H1 (cell line): ENCODE data around the gene COX5A. TPM values are rescaled to one million over a fixed set of nuclear protein-coding genes. Genes with fewer than 3 reads are reported as not detected.

Experiments used
- BACH1 ChIP-seq: IDR thresholded peaks from 2 replicates; pipeline ENCODE4 v1.6.1; 2012; ENCODE audit warnings: low read length, improper control_type of control experiment
- GABPA ChIP-seq: IDR thresholded peaks from 2 replicates; pipeline ENCODE4 v1.6.1; 2011; ENCODE audit warnings: mild to moderate bottlenecking, low read length, moderate library complexity, borderline replicate concordance; ENCODE audit not compliant: insufficient read depth
- PHF8 ChIP-seq: fragments of 200-600 bp; sonication (generic); conservative IDR thresholded peaks from 2 replicates; pipeline ENCODE4 v1.7.1; 2012; ENCODE audit warnings: low read depth, mild to moderate bottlenecking, inconsistent platforms, low read length, moderate library complexity
- RFX5 ChIP-seq: IDR thresholded peaks from 2 replicates; pipeline ENCODE4 v1.6.1; 2011; ENCODE audit warnings: low read depth, low read length, improper control_type of control experiment, borderline replicate concordance
- SIN3A ChIP-seq, 2 experiments: IDR thresholded peaks in 1 of 2; conservative IDR thresholded peaks in 1 of 2; 2 replicates each; pipeline ENCODE4 v1.6.1; 2011 to 2012; ENCODE audit warnings: low read length in 2 of 2, improper control_type of control experiment in 1 of 2, low read depth in 1 of 2, mild to moderate bottlenecking in 1 of 2
- SIX5 ChIP-seq: IDR thresholded peaks from 2 replicates; pipeline ENCODE4 v1.6.1; 2011; ENCODE audit warnings: mild to moderate bottlenecking, low read depth, low read length
- polyA plus RNA-seq, 7 experiments: library from polyadenylated mRNA; depleted of rRNA in 3 of 7; stranded (reverse) in 5 of 7; unstranded in 2 of 7; fragments of >200 nt in 5 of 7; fragments of 200-250 nt in 2 of 7; gene quantifications; 1 replicate in 5 of 7; 2 replicates in 1 of 7; 4 replicates in 1 of 7; pipeline versions ENCODE4 v1.2.1 to v1.2.3, GENCODE V29; 2011 to 2013; ENCODE audit warnings: missing spikeins in 2 of 7, mixed read lengths in 2 of 7
- total RNA-seq: library from RNA; stranded (reverse); fragmentation: NEBNext Ultra II Directional; extraction: Animal tissue kit (Norgen Biotek cat#: 25700); gene quantifications from 2 replicates; pipeline ENCODE4 v1.2.1, GENCODE V29; 2021
- TF ChIP-seq, protein P1 (sequence below): fragments of 300-600 bp; sonication (generic); IDR thresholded peaks from 2 replicates; pipeline ENCODE4 v1.7.1; 2012; ENCODE audit warnings: low read length, moderate library complexity, mild to moderate bottlenecking, inconsistent platforms; ENCODE audit not compliant: insufficient replicate concordance
- TF ChIP-seq, protein P2 (sequence below): IDR thresholded peaks from 2 replicates; pipeline ENCODE4 v1.6.1; 2011; ENCODE audit warnings: low read depth, mild to moderate bottlenecking, low read length; ENCODE audit not compliant: insufficient read depth

COX5A gene
- total and polyA plus RNA-seq, 2 of the 8 experiments (the other 6 are each of a cell fraction or from before 2014, with no cell fraction given) = 270 to 367 TPM

DNA sequence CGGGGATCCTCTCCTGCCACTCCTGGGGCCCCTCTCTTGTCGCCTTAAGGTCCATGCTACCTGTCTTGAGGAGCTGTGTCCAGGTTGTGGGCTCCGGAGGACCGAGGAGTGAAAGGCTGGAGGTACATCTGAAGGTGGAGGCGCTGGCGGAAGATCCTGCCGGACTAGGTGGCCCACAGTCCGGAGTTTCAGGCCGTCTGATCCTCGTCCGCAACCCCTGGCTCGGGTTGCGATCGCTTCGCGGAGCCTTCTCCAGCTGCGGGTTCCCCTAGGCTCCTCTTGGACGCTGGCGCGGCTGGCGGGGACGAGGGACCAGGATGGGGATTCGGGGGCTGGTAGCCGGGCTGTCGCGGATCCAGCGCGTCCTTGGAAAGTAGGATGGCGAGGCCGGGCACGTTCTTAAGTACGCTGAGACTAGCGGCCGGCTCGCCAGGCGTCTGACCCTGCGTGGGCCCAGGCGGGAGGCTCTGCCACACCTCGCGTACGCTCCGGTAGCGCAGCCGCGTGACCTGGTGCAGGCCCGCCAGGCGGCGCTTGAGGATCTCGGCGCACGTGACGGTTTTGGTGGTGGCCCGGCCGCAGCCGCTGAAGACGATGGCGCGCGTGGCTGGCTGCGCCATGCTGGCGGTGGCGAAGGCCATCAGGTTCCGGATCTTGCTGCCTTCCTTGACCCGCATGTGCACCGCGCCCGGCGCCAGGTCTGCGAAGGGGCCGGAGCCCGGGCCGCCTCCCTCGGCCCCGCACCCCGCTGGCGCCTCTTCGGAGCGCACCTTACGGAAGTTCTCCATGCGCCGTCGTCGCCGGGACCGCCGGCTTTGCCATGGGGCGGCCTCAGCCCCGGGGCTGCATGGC lies 18.1 kb upstream of the COX5A start (continued):
- TF ChIP-seq, protein P1, sequence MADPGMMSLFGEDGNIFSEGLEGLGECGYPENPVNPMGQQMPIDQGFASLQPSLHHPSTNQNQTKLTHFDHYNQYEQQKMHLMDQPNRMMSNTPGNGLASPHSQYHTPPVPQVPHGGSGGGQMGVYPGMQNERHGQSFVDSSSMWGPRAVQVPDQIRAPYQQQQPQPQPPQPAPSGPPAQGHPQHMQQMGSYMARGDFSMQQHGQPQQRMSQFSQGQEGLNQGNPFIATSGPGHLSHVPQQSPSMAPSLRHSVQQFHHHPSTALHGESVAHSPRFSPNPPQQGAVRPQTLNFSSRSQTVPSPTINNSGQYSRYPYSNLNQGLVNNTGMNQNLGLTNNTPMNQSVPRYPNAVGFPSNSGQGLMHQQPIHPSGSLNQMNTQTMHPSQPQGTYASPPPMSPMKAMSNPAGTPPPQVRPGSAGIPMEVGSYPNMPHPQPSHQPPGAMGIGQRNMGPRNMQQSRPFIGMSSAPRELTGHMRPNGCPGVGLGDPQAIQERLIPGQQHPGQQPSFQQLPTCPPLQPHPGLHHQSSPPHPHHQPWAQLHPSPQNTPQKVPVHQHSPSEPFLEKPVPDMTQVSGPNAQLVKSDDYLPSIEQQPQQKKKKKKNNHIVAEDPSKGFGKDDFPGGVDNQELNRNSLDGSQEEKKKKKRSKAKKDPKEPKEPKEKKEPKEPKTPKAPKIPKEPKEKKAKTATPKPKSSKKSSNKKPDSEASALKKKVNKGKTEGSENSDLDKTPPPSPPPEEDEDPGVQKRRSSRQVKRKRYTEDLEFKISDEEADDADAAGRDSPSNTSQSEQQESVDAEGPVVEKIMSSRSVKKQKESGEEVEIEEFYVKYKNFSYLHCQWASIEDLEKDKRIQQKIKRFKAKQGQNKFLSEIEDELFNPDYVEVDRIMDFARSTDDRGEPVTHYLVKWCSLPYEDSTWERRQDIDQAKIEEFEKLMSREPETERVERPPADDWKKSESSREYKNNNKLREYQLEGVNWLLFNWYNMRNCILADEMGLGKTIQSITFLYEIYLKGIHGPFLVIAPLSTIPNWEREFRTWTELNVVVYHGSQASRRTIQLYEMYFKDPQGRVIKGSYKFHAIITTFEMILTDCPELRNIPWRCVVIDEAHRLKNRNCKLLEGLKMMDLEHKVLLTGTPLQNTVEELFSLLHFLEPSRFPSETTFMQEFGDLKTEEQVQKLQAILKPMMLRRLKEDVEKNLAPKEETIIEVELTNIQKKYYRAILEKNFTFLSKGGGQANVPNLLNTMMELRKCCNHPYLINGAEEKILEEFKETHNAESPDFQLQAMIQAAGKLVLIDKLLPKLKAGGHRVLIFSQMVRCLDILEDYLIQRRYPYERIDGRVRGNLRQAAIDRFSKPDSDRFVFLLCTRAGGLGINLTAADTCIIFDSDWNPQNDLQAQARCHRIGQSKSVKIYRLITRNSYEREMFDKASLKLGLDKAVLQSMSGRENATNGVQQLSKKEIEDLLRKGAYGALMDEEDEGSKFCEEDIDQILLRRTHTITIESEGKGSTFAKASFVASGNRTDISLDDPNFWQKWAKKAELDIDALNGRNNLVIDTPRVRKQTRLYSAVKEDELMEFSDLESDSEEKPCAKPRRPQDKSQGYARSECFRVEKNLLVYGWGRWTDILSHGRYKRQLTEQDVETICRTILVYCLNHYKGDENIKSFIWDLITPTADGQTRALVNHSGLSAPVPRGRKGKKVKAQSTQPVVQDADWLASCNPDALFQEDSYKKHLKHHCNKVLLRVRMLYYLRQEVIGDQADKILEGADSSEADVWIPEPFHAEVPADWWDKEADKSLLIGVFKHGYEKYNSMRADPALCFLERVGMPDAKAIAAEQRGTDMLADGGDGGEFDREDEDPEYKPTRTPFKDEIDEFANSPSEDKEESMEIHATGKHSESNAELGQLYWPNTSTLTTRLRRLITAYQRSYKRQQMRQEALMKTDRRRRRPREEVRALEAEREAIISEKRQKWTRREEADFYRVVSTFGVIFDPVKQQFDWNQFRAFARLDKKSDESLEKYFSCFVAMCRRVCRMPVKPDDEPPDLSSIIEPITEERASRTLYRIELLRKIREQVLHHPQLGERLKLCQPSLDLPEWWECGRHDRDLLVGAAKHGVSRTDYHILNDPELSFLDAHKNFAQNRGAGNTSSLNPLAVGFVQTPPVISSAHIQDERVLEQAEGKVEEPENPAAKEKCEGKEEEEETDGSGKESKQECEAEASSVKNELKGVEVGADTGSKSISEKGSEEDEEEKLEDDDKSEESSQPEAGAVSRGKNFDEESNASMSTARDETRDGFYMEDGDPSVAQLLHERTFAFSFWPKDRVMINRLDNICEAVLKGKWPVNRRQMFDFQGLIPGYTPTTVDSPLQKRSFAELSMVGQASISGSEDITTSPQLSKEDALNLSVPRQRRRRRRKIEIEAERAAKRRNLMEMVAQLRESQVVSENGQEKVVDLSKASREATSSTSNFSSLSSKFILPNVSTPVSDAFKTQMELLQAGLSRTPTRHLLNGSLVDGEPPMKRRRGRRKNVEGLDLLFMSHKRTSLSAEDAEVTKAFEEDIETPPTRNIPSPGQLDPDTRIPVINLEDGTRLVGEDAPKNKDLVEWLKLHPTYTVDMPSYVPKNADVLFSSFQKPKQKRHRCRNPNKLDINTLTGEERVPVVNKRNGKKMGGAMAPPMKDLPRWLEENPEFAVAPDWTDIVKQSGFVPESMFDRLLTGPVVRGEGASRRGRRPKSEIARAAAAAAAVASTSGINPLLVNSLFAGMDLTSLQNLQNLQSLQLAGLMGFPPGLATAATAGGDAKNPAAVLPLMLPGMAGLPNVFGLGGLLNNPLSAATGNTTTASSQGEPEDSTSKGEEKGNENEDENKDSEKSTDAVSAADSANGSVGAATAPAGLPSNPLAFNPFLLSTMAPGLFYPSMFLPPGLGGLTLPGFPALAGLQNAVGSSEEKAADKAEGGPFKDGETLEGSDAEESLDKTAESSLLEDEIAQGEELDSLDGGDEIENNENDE = no peak
- TF ChIP-seq SIN3A (conservative IDR thresholded peaks at IDR 0.05 in 1 of 2, IDR thresholded peaks at IDR 0.05 in 1 of 2; ENCODE audit: low read depth in 1 of 2, low read length in 2 of 2) (0 out of 4 replicates have a peak, but pooled peaks of 1 of the 2 experiments have one; percentile 8), BACH1 (peak; percentile 72), RFX5 (no peak), SIX5 (no peak), PHF8 (peak; percentile 78; the same call in 1 of the 2 replicates), GABPA (peak; percentile 13; the same call in 1 of the 2 replicates)
- TF ChIP-seq, protein P2, sequence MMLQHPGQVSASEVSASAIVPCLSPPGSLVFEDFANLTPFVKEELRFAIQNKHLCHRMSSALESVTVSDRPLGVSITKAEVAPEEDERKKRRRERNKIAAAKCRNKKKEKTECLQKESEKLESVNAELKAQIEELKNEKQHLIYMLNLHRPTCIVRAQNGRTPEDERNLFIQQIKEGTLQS = peak; percentile 72
